H1 (cell line): ENCODE results near the gene PIAS1.

Source experiments
- CBX8 ChIP-seq: fragments of 300-800, 300-1000 bp; sonication (generic); IDR thresholded peaks from 2 replicates; pipeline ENCODE4 v1.7.1; 2016; ENCODE audit warnings: low read depth, low read length, borderline replicate concordance
- EGR1 ChIP-seq: IDR thresholded peaks from 2 replicates; pipeline ENCODE4 v1.6.1; 2011; ENCODE audit warnings: low read depth, low read length, borderline replicate concordance
- EP300 ChIP-seq, 2 experiments: IDR thresholded peaks; 1 replicate in 1 of 2; 2 replicates in 1 of 2; pipeline ENCODE4 v1.6.1; 2011 to 2012; ENCODE audit warnings: low read depth in 2 of 2, low read length in 2 of 2, mild to moderate bottlenecking in 2 of 2, borderline replicate concordance in 1 of 2, inconsistent platforms in 1 of 2, moderate library complexity in 1 of 2
- JUND ChIP-seq: IDR thresholded peaks from 2 replicates; pipeline ENCODE4 v1.6.1; 2011; ENCODE audit warnings: mild to moderate bottlenecking, improper control_type of control experiment, low read length
- PHF8 ChIP-seq: fragments of 200-600 bp; sonication (generic); conservative IDR thresholded peaks from 2 replicates; pipeline ENCODE4 v1.7.1; 2012; ENCODE audit warnings: low read depth, mild to moderate bottlenecking, inconsistent platforms, low read length, moderate library complexity
- POLR2A ChIP-seq, 2 experiments: IDR thresholded peaks; 1 replicate in 1 of 2; 2 replicates in 1 of 2; pipeline ENCODE4 v1.6.1; 2011; ENCODE audit warnings: low read depth in 2 of 2, low read length in 2 of 2, mild to moderate bottlenecking in 2 of 2; ENCODE audit errors: control extremely low read depth in 1 of 2
- POLR2AphosphoS5 ChIP-seq: IDR thresholded peaks from 2 replicates; pipeline ENCODE4 v1.6.1; 2011; ENCODE audit warnings: low read depth, low read length
- SUZ12 ChIP-seq: fragments of 200-600 bp; sonication (generic); IDR thresholded peaks from 2 replicates; pipeline ENCODE4 v1.6.1; 2012; ENCODE audit warnings: mild to moderate bottlenecking, inconsistent platforms, low read length, moderate library complexity, mixed read lengths
- TF ChIP-seq, protein P1 (sequence below), 3 experiments: IDR thresholded peaks; 1 replicate in 2 of 3; 2 replicates in 1 of 3; pipeline versions ENCODE4 v1.5.1 to v1.6.1; 2011; ENCODE audit warnings: low read length in 3 of 3, mild to moderate bottlenecking in 3 of 3, inconsistent platforms in 2 of 3, low read depth in 1 of 3, moderate library complexity in 1 of 3; ENCODE audit not compliant: insufficient read depth in 1 of 3; ENCODE audit errors: control extremely low read depth in 1 of 3

DNA sequence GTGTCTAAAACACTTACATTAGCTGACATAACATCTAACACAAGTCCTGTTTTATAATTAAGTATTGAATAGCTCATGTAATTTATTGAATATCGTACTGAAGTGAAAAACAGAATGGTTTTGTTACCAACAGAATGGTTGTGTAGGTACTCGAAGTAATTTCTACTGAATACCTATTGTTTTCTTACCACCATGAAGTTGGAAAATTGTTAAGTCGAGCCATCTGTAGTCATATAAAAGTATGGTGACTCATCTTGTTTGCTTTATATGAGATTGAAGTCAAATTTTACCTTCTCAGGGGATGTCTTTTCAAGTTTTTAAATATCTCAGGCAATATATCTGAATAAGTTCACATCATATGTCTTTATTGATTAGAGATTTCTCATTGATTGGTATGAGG, 37.6 kb downstream of the PIAS1 start:
- TF ChIP-seq, protein P1, sequence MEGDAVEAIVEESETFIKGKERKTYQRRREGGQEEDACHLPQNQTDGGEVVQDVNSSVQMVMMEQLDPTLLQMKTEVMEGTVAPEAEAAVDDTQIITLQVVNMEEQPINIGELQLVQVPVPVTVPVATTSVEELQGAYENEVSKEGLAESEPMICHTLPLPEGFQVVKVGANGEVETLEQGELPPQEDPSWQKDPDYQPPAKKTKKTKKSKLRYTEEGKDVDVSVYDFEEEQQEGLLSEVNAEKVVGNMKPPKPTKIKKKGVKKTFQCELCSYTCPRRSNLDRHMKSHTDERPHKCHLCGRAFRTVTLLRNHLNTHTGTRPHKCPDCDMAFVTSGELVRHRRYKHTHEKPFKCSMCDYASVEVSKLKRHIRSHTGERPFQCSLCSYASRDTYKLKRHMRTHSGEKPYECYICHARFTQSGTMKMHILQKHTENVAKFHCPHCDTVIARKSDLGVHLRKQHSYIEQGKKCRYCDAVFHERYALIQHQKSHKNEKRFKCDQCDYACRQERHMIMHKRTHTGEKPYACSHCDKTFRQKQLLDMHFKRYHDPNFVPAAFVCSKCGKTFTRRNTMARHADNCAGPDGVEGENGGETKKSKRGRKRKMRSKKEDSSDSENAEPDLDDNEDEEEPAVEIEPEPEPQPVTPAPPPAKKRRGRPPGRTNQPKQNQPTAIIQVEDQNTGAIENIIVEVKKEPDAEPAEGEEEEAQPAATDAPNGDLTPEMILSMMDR (IDR thresholded peaks at IDR 0.05; ENCODE audit: control extremely low read depth in 1 of 3, insufficient read depth in 1 of 3, low read depth in 1 of 3, low read length in 3 of 3), result no peak
- TF ChIP-seq POLR2A (IDR thresholded peaks at IDR 0.05; ENCODE audit: control extremely low read depth in 1 of 2, low read depth in 2 of 2, low read length in 2 of 2) (no peak), POLR2AphosphoS5 (no peak), EP300 (IDR thresholded peaks at IDR 0.05; ENCODE audit: borderline replicate concordance in 1 of 2, low read depth in 2 of 2, low read length in 2 of 2) (no peak), SUZ12 (no peak), EGR1 (no peak), PHF8 (no peak), JUND (no peak), CBX8 (no peak)
